OCI-LY3 (cell line): ENCODE measurements around the gene MDP1.

Experiments
- H2AFZ ChIP-seq: fragments of 200-600, 300-600 bp; shearing (Covaris generic); 2 replicates; pipeline ENCODE4 v1.6.0; 2014; ENCODE audit warnings: antibody characterized with exemption, low read depth, low read length
- H3K27ac ChIP-seq: fragments of 200-600, 300-600 bp; sonication (generic); 2 replicates; pipeline ENCODE4 v1.5.1; 2014; ENCODE audit warnings: mild to moderate bottlenecking, low read length, moderate library complexity, mixed read lengths
- H3K27me3 ChIP-seq: fragments of 200-600, 300-600 bp; sonication (generic); 2 replicates; pipeline ENCODE4 v1.6.1; 2014; ENCODE audit warnings: low read depth, low read length, mixed read lengths
- H3K36me3 ChIP-seq: fragments of 200-600, 300-600 bp; sonication (generic); replicated peaks from 2 replicates; pipeline ENCODE3; 2014; ENCODE audit warnings: low read depth, low read length, mixed read lengths
- H3K4me1 ChIP-seq: fragments of 300-600, 200-600 bp; sonication (generic); 2 replicates; pipeline ENCODE4 v1.6.1; 2014; ENCODE audit warnings: low read length, mixed read lengths
- H3K4me2 ChIP-seq: fragments of 200-600, 300-600 bp; sonication (generic); 2 replicates; pipeline ENCODE4 v1.6.1; 2014; ENCODE audit warnings: low read length, mixed read lengths
- H3K4me3 ChIP-seq: fragments of 300-600, 200-600 bp; sonication (generic); 2 replicates; pipeline ENCODE4 v1.5.1; 2014; ENCODE audit warnings: antibody characterized with exemption, mild to moderate bottlenecking, low read length, moderate library complexity
- H3K79me2 ChIP-seq: fragments of 300-600, 200-600 bp; shearing (Covaris generic); 2 replicates; pipeline ENCODE4 v1.6.1; 2014; ENCODE audit warnings: mild to moderate bottlenecking, low read length, mixed read lengths
- H3K9ac ChIP-seq: fragments of 300-600, 200-600 bp; shearing (Covaris generic); 2 replicates; pipeline ENCODE4 v1.6.0; 2014; ENCODE audit warnings: mild to moderate bottlenecking, low read length, moderate library complexity
- H3K9me3 ChIP-seq: fragments of 200-600, 300-600 bp; shearing (Covaris generic); 2 replicates; pipeline ENCODE4 v1.6.1; 2014; ENCODE audit warnings: low read length, mixed read lengths; ENCODE audit not compliant: insufficient read depth
- H4K20me1 ChIP-seq: fragments of 200-600, 300-600 bp; sonication (generic); 2 replicates; pipeline ENCODE4 v1.6.1; 2016; ENCODE audit warnings: low read length, mixed read lengths; ENCODE audit not compliant: insufficient read depth
- CTCF ChIP-seq: fragments of 200-600, 300-600 bp; sonication (generic); IDR thresholded peaks from 2 replicates; pipeline ENCODE4 v1.5.1; 2014; ENCODE audit warnings: antibody characterized with exemption, low read length, low read depth
- EZH2phosphoT487 ChIP-seq: fragments of 200-600 bp; shearing (Covaris generic); IDR thresholded peaks from 2 replicates; pipeline ENCODE4 v1.6.1; 2018; ENCODE audit warnings: antibody characterized with exemption, mixed run types, low read depth

MDP1 gene

GRCh38 chr14:24184104-24184970, 31.5 kb downstream of the MDP1 start:
- Histone ChIP-seq H3K9me3 (no peaks in the 10 kb centered on the region), H3K79me2 (peaks cover 26% of the 10 kb centered on the region), H3K27me3 (no peaks in the 10 kb centered on the region), H3K9ac (no peak overlapping the region), H4K20me1 (no peaks in the 10 kb centered on the region), H3K4me3 (no peak overlapping the region), H3K4me1 (peaks cover 13% of the 10 kb centered on the region), H3K36me3 (peaks cover 60% of the 10 kb centered on the region), H2AFZ (no peak overlapping the region), H3K27ac (no peak overlapping the region), H3K4me2 (no peak overlapping the region)
- TF ChIP-seq CTCF (no peak), EZH2phosphoT487 (no peak)

- Histone ChIP-seq H3K9ac (no peak overlapping the region), H4K20me1 (no peaks in the 10 kb centered on the region)
These were observed 32.8 kb downstream of the MDP1 start for GRCh38 chr14:24183014-24183481.

GRCh38 chr14:24182110-24182882, 33.6 kb downstream of the MDP1 start:
- Histone ChIP-seq H3K4me2 (no peak overlapping the region), H3K4me3 (no peak overlapping the region), H3K4me1 (peaks cover under 1% of the 10 kb centered on the region), H4K20me1 (no peaks in the 10 kb centered on the region), H3K9me3 (no peaks in the 10 kb centered on the region), H3K27me3 (no peaks in the 10 kb centered on the region), H2AFZ (no peak overlapping the region), H3K9ac (no peak overlapping the region), H3K27ac (no peak overlapping the region), H3K79me2 (peaks cover 13% of the 10 kb centered on the region), H3K36me3 (peaks cover 70% of the 10 kb centered on the region)
- no peak for TF ChIP-seq EZH2phosphoT487
- no peak for TF ChIP-seq CTCF

More at GRCh38 chr14:24183014-24183481, 32.8 kb downstream of the MDP1 start:
- TF ChIP-seq EZH2phosphoT487 (no peak), CTCF (no peak)
- peaks cover 8% of the 10 kb centered on the region for H3K4me1 ChIP-seq
- H3K36me3 ChIP-seq = peaks cover 68% of the 10 kb centered on the region
- no peaks in the 10 kb centered on the region for H3K27me3 ChIP-seq
- no peak overlapping the region for H3K4me2 ChIP-seq
- H2AFZ ChIP-seq = no peak overlapping the region
- no peaks in the 10 kb centered on the region for H3K9me3 ChIP-seq
- H3K27ac ChIP-seq = no peak overlapping the region
- peaks cover 20% of the 10 kb centered on the region for H3K79me2 ChIP-seq
- H3K4me3 ChIP-seq = no peak overlapping the region
